GM23338 (cell line): Measurements from ENCODE around the gene CHSY1. TPM values are rescaled to one million over a fixed set of nuclear protein-coding genes. Genes with fewer than 3 reads are reported as not detected.

Source experiments
- ATAC-seq: fragments of 200-7000 bp; cut with Tn5 transposase; 3 replicates; pipeline ENCODE4 v1.9.1; 2020
- DNase-seq: peaks from one replicate; pipeline ENCODE4 v3.0.0-alpha.2; 2015; ENCODE audit warnings: low spot score
- H2AFZ ChIP-seq: fragments of 200-600 bp; sonication (generic); 2 replicates; pipeline ENCODE4 v1.8.0; 2016; ENCODE audit warnings: antibody characterized with exemption, mild to moderate bottlenecking, moderate library complexity
- H3F3A ChIP-seq: fragments of 200-600 bp; sonication (generic); replicated peaks from 2 replicates; pipeline ENCODE4 v1.8.0; 2017; ENCODE audit warnings: antibody characterized with exemption, mixed run types, low read depth
- H3K27ac ChIP-seq: fragments of 200-600 bp; sonication (generic); 2 replicates; pipeline ENCODE4 v1.6.1; 2016; ENCODE audit warnings: low read depth
- H3K27me3 ChIP-seq: fragments of 200-600 bp; sonication (generic); 2 replicates; pipeline ENCODE4 v1.8.0; 2016; ENCODE audit warnings: mild to moderate bottlenecking, mixed run types, moderate library complexity; ENCODE audit not compliant: insufficient read depth
- H3K36me3 ChIP-seq: fragments of 200-600 bp; sonication (generic); 2 replicates; pipeline ENCODE4 v1.8.0; 2016; ENCODE audit warnings: mild to moderate bottlenecking; ENCODE audit not compliant: insufficient read depth
- H3K4me1 ChIP-seq: fragments of 200-600 bp; sonication (generic); 2 replicates; pipeline ENCODE4 v1.8.0; 2016; ENCODE audit warnings: mild to moderate bottlenecking, moderate library complexity; ENCODE audit not compliant: insufficient read depth
- H3K4me2 ChIP-seq: fragments of 200-600 bp; sonication (generic); 2 replicates; pipeline ENCODE4 v1.7.1; 2017; ENCODE audit warnings: mixed run types
- H3K4me3 ChIP-seq: fragments of 200-600 bp; sonication (generic); 2 replicates; pipeline ENCODE4 v1.6.1; 2016; ENCODE audit warnings: mixed run types
- H3K79me2 ChIP-seq: fragments of 200-600 bp; sonication (generic); replicated peaks from 2 replicates; pipeline ENCODE4 v1.8.0; 2017; ENCODE audit warnings: mild to moderate bottlenecking; ENCODE audit not compliant: insufficient read depth
- H3K9me2 ChIP-seq: fragments of 200-600 bp; sonication (generic); 2 replicates; pipeline ENCODE4 v1.8.0; 2017; ENCODE audit not compliant: insufficient read depth
- H4K20me1 ChIP-seq: fragments of 200-600 bp; sonication (generic); replicated peaks from 2 replicates; pipeline ENCODE4 v1.8.0; 2017; ENCODE audit warnings: mild to moderate bottlenecking; ENCODE audit not compliant: insufficient read depth
- H3K27ac Mint-ChIP-seq: 2 replicates; pipeline ENCODE4 v1.8.0; 2020; ENCODE audit warnings: inconsistent platforms, mild to moderate bottlenecking, moderate library complexity, mixed read lengths
- H3K27me3 Mint-ChIP-seq: 3 replicates; pipeline ENCODE4 v1.8.0; 2022; ENCODE audit warnings: low read depth, mild to moderate bottlenecking, moderate library complexity, mixed read lengths, inconsistent platforms; ENCODE audit not compliant: insufficient read depth, poor library complexity
- H3K36me3 Mint-ChIP-seq: 3 replicates; pipeline ENCODE4 v1.8.0; 2021; ENCODE audit warnings: low read depth, mild to moderate bottlenecking, inconsistent platforms, moderate library complexity, mixed read lengths
- H3K4me1 Mint-ChIP-seq: 3 replicates; pipeline ENCODE4 v1.8.0; 2020; ENCODE audit warnings: mild to moderate bottlenecking, inconsistent platforms, mixed read lengths
- H3K4me3 Mint-ChIP-seq: 3 replicates; pipeline ENCODE4 v1.8.0; 2021; ENCODE audit warnings: moderate library complexity, mild to moderate bottlenecking, inconsistent platforms, mixed read lengths
- H3K9me3 Mint-ChIP-seq: 3 replicates; pipeline ENCODE4 v1.8.0; 2020; ENCODE audit warnings: moderate library complexity, mild to moderate bottlenecking, inconsistent platforms, mixed read lengths
- CREB1 ChIP-seq: fragments of 250-450 bp; sonication (Bioruptor Pico); IDR thresholded peaks from 2 replicates; pipeline ENCODE4 v1.5.0; 2020; ENCODE audit warnings: low read depth, mild to moderate bottlenecking, moderate library complexity
- EZH2 ChIP-seq: fragments of 200-600 bp; sonication (generic); IDR thresholded peaks from one replicate; pipeline ENCODE4 v1.8.0; 2017; ENCODE audit warnings: antibody characterized with exemption, mild to moderate bottlenecking, low read depth; ENCODE audit not compliant: unreplicated experiment
- EZH2phosphoT487 ChIP-seq: fragments of 200-600 bp; sonication (generic); IDR thresholded peaks from one replicate; pipeline ENCODE4 v1.8.1; 2018; ENCODE audit warnings: antibody characterized with exemption; ENCODE audit not compliant: unreplicated experiment
- JUNB ChIP-seq: IDR thresholded peaks from one replicate; pipeline ENCODE4 v1.6.1; 2016; ENCODE audit warnings: antibody characterized with exemption; ENCODE audit not compliant: unreplicated experiment
- NANOG ChIP-seq: IDR thresholded peaks from 2 replicates; pipeline ENCODE4 v1.6.1; 2016; ENCODE audit warnings: antibody characterized with exemption, borderline replicate concordance
- POLR2AphosphoS5 ChIP-seq: IDR thresholded peaks from 2 replicates; pipeline ENCODE4 v1.6.1; 2016; ENCODE audit warnings: antibody characterized with exemption, low read depth
- STAT1 ChIP-seq: IDR thresholded peaks from one replicate; pipeline ENCODE4 v1.6.1; 2016; ENCODE audit warnings: antibody characterized with exemption; ENCODE audit not compliant: unreplicated experiment
- ZNF114 ChIP-seq: fragments of 250-450 bp; sonication (Bioruptor Pico); IDR thresholded peaks from 2 replicates; pipeline ENCODE4 v1.5.0; 2020; ENCODE audit warnings: mild to moderate bottlenecking, moderate library complexity
- ZNF331 ChIP-seq: fragments of 250-450 bp; sonication (Bioruptor Pico); IDR thresholded peaks from 2 replicates; pipeline ENCODE4 v1.5.0; 2020; ENCODE audit warnings: low read depth, mild to moderate bottlenecking, moderate library complexity
- polyA plus RNA-seq: library from polyadenylated mRNA; unstranded; fragments of >200 nt; fragmentation: Nextera tagmentation; extraction: Ambion mirVana; gene quantifications from 2 replicates; pipeline ENCODE4 v1.2.1, GENCODE V29; 2016
- total RNA-seq: library from RNA; depleted of rRNA; stranded (reverse); fragments of >200 nt; shearing (Covaris generic); gene quantifications from 2 replicates; pipeline ENCODE4 v1.2.3, GENCODE V29; 2014
- TF ChIP-seq, protein P1 (sequence below): IDR thresholded peaks from one replicate; pipeline ENCODE4 v1.6.1; 2018; ENCODE audit warnings: antibody characterized with exemption; ENCODE audit not compliant: unreplicated experiment
- TF ChIP-seq, protein P2 (sequence below): fragments of 250-450 bp; sonication (Bioruptor Pico); IDR thresholded peaks from 2 replicates; pipeline ENCODE4 v1.5.0; 2020; ENCODE audit warnings: mild to moderate bottlenecking, moderate library complexity
- TF ChIP-seq, protein P3 (sequence below): IDR thresholded peaks from 2 replicates; pipeline ENCODE4 v1.6.1; 2016; ENCODE audit warnings: antibody characterized with exemption
- TF ChIP-seq, protein P4 (sequence below), 2 experiments: fragments of 200-600 bp in 1 of 2; sonication (generic) in 1 of 2; conservative IDR thresholded peaks; 2 replicates each; pipeline versions ENCODE4 v1.5.1 to v1.6.1; 2016 to 2017; ENCODE audit warnings: antibody characterized with exemption in 2 of 2, low read depth in 2 of 2, mild to moderate bottlenecking in 2 of 2, moderate library complexity in 1 of 2

CHSY1 gene
- total and polyA plus RNA-seq, 2 experiments from 2014 or later = 9.8 to 47.7 TPM

DNA sequence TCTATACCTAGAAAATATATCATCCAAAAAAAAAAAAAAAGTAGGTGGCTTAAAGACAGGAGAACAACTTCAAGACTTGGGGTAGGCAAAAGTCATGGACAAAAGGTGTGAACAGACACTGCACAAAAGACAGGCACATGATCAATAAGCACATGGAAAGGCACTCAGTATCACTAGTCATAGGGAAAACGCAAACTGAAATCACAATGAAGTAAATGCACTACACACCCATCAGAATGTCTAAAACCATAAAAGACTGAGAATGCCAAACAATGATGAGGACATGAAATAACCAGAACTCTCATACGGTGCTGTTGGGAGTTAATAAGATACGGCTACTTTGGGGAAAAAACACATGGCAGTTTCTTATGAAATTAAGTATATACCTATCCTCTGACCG is 40.0 kb downstream of the CHSY1 start:
- no peak overlapping the region for H2AFZ ChIP-seq
- no peaks in the 10 kb centered on the region for H3K4me1 ChIP-seq
- H4K20me1 ChIP-seq = peaks cover 26% of the 10 kb centered on the region
- Mint-ChIP-seq H3K4me3 (no peak overlapping the region), H3K9me3 (no peaks in the 10 kb centered on the region), H3K36me3 (no peaks in the 10 kb centered on the region), H3K27ac (no peak overlapping the region), H3K4me1 (peaks cover 13% of the 10 kb centered on the region; the same call in 2 of the 3 replicates), H3K27me3 (no peaks in the 10 kb centered on the region)
- no peak overlapping the region for H3K27ac ChIP-seq
- peaks cover 97% of the 10 kb centered on the region for H3K79me2 ChIP-seq
- H3F3A ChIP-seq = no peaks in the 10 kb centered on the region
- H3K4me3 ChIP-seq = no peak overlapping the region
- H3K9me2 ChIP-seq = no peaks in the 10 kb centered on the region
- TF ChIP-seq POLR2AphosphoS5 = no peak
- TF ChIP-seq EZH2phosphoT487 = no peak
- TF ChIP-seq, protein P1, sequence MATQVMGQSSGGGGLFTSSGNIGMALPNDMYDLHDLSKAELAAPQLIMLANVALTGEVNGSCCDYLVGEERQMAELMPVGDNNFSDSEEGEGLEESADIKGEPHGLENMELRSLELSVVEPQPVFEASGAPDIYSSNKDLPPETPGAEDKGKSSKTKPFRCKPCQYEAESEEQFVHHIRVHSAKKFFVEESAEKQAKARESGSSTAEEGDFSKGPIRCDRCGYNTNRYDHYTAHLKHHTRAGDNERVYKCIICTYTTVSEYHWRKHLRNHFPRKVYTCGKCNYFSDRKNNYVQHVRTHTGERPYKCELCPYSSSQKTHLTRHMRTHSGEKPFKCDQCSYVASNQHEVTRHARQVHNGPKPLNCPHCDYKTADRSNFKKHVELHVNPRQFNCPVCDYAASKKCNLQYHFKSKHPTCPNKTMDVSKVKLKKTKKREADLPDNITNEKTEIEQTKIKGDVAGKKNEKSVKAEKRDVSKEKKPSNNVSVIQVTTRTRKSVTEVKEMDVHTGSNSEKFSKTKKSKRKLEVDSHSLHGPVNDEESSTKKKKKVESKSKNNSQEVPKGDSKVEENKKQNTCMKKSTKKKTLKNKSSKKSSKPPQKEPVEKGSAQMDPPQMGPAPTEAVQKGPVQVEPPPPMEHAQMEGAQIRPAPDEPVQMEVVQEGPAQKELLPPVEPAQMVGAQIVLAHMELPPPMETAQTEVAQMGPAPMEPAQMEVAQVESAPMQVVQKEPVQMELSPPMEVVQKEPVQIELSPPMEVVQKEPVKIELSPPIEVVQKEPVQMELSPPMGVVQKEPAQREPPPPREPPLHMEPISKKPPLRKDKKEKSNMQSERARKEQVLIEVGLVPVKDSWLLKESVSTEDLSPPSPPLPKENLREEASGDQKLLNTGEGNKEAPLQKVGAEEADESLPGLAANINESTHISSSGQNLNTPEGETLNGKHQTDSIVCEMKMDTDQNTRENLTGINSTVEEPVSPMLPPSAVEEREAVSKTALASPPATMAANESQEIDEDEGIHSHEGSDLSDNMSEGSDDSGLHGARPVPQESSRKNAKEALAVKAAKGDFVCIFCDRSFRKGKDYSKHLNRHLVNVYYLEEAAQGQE = no peak
- TF ChIP-seq ZNF114 (CRISPR knock-in tag) = no peak
- no peak for TF ChIP-seq EZH2
- TF ChIP-seq, protein P2, sequence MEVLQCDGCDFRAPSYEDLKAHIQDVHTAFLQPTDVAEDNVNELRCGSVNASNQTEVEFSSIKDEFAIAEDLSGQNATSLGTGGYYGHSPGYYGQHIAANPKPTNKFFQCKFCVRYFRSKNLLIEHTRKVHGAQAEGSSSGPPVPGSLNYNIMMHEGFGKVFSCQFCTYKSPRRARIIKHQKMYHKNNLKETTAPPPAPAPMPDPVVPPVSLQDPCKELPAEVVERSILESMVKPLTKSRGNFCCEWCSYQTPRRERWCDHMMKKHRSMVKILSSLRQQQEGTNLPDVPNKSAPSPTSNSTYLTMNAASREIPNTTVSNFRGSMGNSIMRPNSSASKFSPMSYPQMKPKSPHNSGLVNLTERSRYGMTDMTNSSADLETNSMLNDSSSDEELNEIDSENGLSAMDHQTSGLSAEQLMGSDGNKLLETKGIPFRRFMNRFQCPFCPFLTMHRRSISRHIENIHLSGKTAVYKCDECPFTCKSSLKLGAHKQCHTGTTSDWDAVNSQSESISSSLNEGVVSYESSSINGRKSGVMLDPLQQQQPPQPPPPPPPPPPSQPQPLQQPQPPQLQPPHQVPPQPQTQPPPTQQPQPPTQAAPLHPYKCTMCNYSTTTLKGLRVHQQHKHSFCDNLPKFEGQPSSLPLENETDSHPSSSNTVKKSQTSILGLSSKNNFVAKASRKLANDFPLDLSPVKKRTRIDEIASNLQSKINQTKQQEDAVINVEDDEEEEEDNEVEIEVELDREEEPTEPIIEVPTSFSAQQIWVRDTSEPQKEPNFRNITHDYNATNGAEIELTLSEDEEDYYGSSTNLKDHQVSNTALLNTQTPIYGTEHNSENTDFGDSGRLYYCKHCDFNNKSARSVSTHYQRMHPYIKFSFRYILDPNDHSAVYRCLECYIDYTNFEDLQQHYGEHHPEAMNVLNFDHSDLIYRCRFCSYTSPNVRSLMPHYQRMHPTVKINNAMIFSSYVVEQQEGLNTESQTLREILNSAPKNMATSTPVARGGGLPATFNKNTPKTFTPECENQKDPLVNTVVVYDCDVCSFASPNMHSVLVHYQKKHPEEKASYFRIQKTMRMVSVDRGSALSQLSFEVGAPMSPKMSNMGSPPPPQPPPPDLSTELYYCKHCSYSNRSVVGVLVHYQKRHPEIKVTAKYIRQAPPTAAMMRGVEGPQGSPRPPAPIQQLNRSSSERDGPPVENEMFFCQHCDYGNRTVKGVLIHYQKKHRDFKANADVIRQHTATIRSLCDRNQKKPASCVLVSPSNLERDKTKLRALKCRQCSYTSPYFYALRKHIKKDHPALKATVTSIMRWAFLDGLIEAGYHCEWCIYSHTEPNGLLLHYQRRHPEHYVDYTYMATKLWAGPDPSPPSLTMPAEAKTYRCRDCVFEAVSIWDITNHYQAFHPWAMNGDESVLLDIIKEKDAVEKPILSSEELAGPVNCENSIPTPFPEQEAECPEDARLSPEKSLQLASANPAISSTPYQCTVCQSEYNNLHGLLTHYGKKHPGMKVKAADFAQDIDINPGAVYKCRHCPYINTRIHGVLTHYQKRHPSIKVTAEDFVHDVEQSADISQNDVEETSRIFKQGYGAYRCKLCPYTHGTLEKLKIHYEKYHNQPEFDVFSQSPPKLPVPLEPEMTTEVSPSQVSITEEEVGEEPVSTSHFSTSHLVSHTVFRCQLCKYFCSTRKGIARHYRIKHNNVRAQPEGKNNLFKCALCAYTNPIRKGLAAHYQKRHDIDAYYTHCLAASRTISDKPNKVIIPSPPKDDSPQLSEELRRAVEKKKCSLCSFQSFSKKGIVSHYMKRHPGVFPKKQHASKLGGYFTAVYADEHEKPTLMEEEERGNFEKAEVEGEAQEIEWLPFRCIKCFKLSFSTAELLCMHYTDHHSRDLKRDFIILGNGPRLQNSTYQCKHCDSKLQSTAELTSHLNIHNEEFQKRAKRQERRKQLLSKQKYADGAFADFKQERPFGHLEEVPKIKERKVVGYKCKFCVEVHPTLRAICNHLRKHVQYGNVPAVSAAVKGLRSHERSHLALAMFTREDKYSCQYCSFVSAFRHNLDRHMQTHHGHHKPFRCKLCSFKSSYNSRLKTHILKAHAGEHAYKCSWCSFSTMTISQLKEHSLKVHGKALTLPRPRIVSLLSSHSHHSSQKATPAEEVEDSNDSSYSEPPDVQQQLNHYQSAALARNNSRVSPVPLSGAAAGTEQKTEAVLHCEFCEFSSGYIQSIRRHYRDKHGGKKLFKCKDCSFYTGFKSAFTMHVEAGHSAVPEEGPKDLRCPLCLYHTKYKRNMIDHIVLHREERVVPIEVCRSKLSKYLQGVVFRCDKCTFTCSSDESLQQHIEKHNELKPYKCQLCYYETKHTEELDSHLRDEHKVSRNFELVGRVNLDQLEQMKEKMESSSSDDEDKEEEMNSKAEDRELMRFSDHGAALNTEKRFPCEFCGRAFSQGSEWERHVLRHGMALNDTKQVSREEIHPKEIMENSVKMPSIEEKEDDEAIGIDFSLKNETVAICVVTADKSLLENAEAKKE (CRISPR knock-in tag) = no peak
- no peak for TF ChIP-seq JUNB
- no peak for TF ChIP-seq STAT1
- TF ChIP-seq, protein P3, sequence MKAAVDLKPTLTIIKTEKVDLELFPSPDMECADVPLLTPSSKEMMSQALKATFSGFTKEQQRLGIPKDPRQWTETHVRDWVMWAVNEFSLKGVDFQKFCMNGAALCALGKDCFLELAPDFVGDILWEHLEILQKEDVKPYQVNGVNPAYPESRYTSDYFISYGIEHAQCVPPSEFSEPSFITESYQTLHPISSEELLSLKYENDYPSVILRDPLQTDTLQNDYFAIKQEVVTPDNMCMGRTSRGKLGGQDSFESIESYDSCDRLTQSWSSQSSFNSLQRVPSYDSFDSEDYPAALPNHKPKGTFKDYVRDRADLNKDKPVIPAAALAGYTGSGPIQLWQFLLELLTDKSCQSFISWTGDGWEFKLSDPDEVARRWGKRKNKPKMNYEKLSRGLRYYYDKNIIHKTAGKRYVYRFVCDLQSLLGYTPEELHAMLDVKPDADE = no peak
- no peak for TF ChIP-seq ZNF331 (CRISPR knock-in tag)
- no peak for TF ChIP-seq NANOG
- no peak for TF ChIP-seq CREB1 (CRISPR knock-in tag)
- TF ChIP-seq, protein P4, sequence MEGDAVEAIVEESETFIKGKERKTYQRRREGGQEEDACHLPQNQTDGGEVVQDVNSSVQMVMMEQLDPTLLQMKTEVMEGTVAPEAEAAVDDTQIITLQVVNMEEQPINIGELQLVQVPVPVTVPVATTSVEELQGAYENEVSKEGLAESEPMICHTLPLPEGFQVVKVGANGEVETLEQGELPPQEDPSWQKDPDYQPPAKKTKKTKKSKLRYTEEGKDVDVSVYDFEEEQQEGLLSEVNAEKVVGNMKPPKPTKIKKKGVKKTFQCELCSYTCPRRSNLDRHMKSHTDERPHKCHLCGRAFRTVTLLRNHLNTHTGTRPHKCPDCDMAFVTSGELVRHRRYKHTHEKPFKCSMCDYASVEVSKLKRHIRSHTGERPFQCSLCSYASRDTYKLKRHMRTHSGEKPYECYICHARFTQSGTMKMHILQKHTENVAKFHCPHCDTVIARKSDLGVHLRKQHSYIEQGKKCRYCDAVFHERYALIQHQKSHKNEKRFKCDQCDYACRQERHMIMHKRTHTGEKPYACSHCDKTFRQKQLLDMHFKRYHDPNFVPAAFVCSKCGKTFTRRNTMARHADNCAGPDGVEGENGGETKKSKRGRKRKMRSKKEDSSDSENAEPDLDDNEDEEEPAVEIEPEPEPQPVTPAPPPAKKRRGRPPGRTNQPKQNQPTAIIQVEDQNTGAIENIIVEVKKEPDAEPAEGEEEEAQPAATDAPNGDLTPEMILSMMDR (conservative IDR thresholded peaks at IDR 0.05; ENCODE audit: low read depth in 2 of 2) = no peak
- no peaks in the 10 kb centered on the region for H3K27me3 ChIP-seq
- H3K36me3 ChIP-seq = no peaks in the 10 kb centered on the region
- ATAC-seq (no peak), DNase-seq (no peak)
- H3K4me2 ChIP-seq = no peak overlapping the region
